ENCODE measurements around the gene MOAP1. TPM values are rescaled to one million over a fixed set of nuclear protein-coding genes. Genes with fewer than 3 reads are reported as not detected.

The MOAP1 gene
- total RNA-seq, 1 donor from 2014 or later: 16.1 TPM

DNA sequence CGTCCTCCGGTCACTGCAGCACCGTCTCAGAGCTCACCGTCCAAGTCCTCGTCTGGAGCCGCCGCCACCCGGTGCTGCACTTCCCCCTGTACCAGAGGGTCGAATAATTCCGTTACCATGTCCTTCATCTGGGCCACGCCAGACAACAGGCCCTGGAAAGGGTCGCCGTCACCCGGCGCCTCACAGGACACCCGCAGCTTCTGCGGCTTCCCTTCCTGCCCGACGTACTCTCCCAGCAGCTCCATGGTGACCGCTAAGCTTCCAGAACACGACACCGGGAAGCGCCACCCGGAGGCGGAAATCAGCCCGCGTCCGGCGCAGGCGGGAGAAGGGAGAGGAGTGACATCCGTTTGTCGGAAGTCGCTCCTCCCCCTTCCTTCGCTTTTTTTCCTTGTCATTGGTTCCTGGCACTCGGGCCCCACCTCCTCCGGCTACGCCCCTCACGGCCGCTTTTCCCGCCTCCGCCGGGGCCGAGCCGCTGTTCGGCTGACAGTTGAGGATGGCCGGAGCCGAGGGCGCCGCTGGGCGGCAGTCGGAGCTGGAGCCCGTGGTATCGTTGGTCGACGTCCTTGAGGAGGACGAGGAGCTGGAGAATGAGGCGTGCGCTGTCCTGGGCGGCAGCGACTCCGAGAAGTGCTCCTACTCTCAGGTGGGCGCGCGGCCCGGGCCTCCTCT lies 22.2 kb upstream of the MOAP1 start, which contains the start of the genes GON7 and UBR7:
TSS of gene GON7 (minus strand) at position 273 of the 675 bp plus-strand sequence. CDS start at position 245, 28 bp downstream.
TSS of gene UBR7 (plus strand) at position 464 of the 675 bp plus-strand sequence. CDS start at position 500, 36 bp downstream.
- Histone ChIP-seq H3K9me3 (ENCODE audit: insufficient read depth, low read depth, low read length) (no peaks in the 10 kb centered on the region), H3K27ac (ENCODE audit: low read depth, low read length) (peak within 1 kb of the TSS; percentile 83), H2AFZ (ENCODE audit: low read depth, low read length) (peak within 1 kb of the TSS; percentile 97), H3K79me2 (ENCODE audit: insufficient read depth, low read length) (peaks cover 53% of the 10 kb centered on the region), H3K4me3 (ENCODE audit: insufficient read depth, low read depth, low read length) (peak within 1 kb of the TSS; percentile 94), H3K4me2 (ENCODE audit: low read length) (peak within 1 kb of the TSS; percentile 86), H4K20me1 (ENCODE audit: insufficient read depth, low read length) (no peaks in the 10 kb centered on the region), H3K9ac (ENCODE audit: low read length) (peak within 1 kb of the TSS; percentile 93), H3K36me3 (ENCODE audit: insufficient read depth, low read length) (peaks cover 2% of the 10 kb centered on the region), H3K27me3 (ENCODE audit: insufficient read depth, low read length) (no peaks in the 10 kb centered on the region), H3K4me1 (ENCODE audit: insufficient read depth, low read length) (peaks cover 3% of the 10 kb centered on the region)
- Mint-ChIP-seq H3K9me3 (ENCODE audit: unreplicated experiment) (no peaks in the 10 kb centered on the region), H3K27ac (ENCODE audit: unreplicated experiment) (peak within 1 kb of the TSS; percentile 81), H3K36me3 (ENCODE audit: low read depth, unreplicated experiment) (no peaks in the 10 kb centered on the region), H3K4me1 (ENCODE audit: low read depth, unreplicated experiment) (peaks cover 5% of the 10 kb centered on the region), H3K4me3 (ENCODE audit: unreplicated experiment) (peak within 1 kb of the TSS; percentile 98), H3K27me3 (ENCODE audit: low read depth, unreplicated experiment) (no peaks in the 10 kb centered on the region)
- DNase-seq (ENCODE audit: low read depth) (peak; percentile 93), FAIRE-seq (no peak)
- TF ChIP-seq EZH2 (IDR thresholded peaks at IDR 0.05; ENCODE audit: insufficient read depth, low read length): no peak
- TF ChIP-seq, protein P1, sequence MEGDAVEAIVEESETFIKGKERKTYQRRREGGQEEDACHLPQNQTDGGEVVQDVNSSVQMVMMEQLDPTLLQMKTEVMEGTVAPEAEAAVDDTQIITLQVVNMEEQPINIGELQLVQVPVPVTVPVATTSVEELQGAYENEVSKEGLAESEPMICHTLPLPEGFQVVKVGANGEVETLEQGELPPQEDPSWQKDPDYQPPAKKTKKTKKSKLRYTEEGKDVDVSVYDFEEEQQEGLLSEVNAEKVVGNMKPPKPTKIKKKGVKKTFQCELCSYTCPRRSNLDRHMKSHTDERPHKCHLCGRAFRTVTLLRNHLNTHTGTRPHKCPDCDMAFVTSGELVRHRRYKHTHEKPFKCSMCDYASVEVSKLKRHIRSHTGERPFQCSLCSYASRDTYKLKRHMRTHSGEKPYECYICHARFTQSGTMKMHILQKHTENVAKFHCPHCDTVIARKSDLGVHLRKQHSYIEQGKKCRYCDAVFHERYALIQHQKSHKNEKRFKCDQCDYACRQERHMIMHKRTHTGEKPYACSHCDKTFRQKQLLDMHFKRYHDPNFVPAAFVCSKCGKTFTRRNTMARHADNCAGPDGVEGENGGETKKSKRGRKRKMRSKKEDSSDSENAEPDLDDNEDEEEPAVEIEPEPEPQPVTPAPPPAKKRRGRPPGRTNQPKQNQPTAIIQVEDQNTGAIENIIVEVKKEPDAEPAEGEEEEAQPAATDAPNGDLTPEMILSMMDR (IDR thresholded peaks at IDR 0.05; ENCODE audit: insufficient read depth, low read depth, low read length): no peak

DNA sequence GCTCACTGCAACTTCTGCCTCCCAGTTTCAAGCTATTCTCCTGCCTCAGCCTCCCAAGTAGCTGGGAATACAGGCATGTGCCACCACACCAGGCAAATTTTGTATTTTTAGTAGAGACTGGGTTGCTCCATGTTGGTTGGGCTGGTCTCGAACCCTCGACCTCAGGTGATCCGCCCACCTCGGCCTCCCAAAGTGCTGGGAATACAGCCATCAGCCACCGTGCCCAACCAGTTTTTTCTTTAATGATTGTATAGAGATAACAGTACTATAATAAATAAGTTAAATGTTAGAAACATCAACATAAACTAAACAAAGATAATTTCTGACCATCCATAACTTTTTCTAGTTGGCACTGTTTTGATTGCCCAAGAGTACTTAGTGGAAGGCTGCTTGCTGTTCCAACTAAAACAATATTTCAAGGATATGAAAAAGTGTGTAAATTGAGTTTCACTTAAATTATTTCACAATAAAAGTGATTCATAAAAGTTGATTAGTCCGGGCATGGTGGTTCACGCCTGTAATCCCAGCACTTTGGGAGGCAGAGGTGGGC lies 16.5 kb upstream of the MOAP1 start:
- FAIRE-seq (no peak), DNase-seq (ENCODE audit: low read depth) (no peak)
- Mint-ChIP-seq H3K36me3 (ENCODE audit: low read depth, unreplicated experiment) (no peaks in the 10 kb centered on the region), H3K4me1 (ENCODE audit: low read depth, unreplicated experiment) (peaks cover 3% of the 10 kb centered on the region), H3K4me3 (ENCODE audit: unreplicated experiment) (no peak overlapping the region), H3K9me3 (ENCODE audit: unreplicated experiment) (no peaks in the 10 kb centered on the region), H3K27ac (ENCODE audit: unreplicated experiment) (no peak overlapping the region), H3K27me3 (ENCODE audit: low read depth, unreplicated experiment) (no peaks in the 10 kb centered on the region)
- no peak overlapping the region for H3K4me2 ChIP-seq (ENCODE audit: low read length)
- H3K27ac ChIP-seq (ENCODE audit: low read depth, low read length): no peak overlapping the region
- H3K9ac ChIP-seq (ENCODE audit: low read length): no peak overlapping the region
- peaks cover 22% of the 10 kb centered on the region for H3K79me2 ChIP-seq (ENCODE audit: insufficient read depth, low read length)
- no peaks in the 10 kb centered on the region for H3K27me3 ChIP-seq (ENCODE audit: insufficient read depth, low read length)
- no peak for TF ChIP-seq EZH2 (IDR thresholded peaks at IDR 0.05; ENCODE audit: insufficient read depth, low read length)
- TF ChIP-seq, protein P1 (IDR thresholded peaks at IDR 0.05; ENCODE audit: insufficient read depth, low read depth, low read length): no peak
- H3K4me3 ChIP-seq (ENCODE audit: insufficient read depth, low read depth, low read length): no peak overlapping the region
- no peaks in the 10 kb centered on the region for H3K9me3 ChIP-seq (ENCODE audit: insufficient read depth, low read depth, low read length)
- no peaks in the 10 kb centered on the region for H3K36me3 ChIP-seq (ENCODE audit: insufficient read depth, low read length)
- H2AFZ ChIP-seq (ENCODE audit: low read depth, low read length): no peak overlapping the region
- H4K20me1 ChIP-seq (ENCODE audit: insufficient read depth, low read length): no peaks in the 10 kb centered on the region
- H3K4me1 ChIP-seq (ENCODE audit: insufficient read depth, low read length): peaks cover 2% of the 10 kb centered on the region

DNA sequence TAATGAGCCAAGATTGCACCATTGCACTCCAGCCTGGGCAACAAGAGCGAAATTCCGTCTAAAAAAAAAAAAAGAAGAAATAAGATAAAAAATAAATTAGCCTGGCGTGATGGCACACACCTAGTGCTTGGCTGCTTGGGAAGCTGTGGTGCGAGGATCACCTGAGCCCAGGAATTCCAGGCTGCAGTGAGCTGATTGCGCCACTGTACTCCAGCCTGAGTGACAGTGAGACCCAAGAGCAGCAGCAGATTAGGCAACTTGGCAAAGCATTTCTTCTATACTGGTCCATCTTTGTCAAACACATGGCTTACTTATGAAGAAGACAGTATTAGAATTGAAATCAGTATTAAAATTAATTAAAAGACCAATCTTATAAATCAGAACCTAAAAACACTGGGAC lies 15.9 kb upstream of the MOAP1 start:
- H3K27ac ChIP-seq (ENCODE audit: low read depth, low read length): no peak overlapping the region
- H2AFZ ChIP-seq (ENCODE audit: low read depth, low read length): no peak overlapping the region
- H3K36me3 ChIP-seq (ENCODE audit: insufficient read depth, low read length): no peaks in the 10 kb centered on the region
- no peak overlapping the region for H3K9ac ChIP-seq (ENCODE audit: low read length)
- Mint-ChIP-seq H3K27ac (ENCODE audit: unreplicated experiment) (no peak overlapping the region), H3K4me1 (ENCODE audit: low read depth, unreplicated experiment) (peaks cover under 1% of the 10 kb centered on the region), H3K36me3 (ENCODE audit: low read depth, unreplicated experiment) (no peaks in the 10 kb centered on the region), H3K9me3 (ENCODE audit: unreplicated experiment) (no peaks in the 10 kb centered on the region), H3K27me3 (ENCODE audit: low read depth, unreplicated experiment) (no peaks in the 10 kb centered on the region), H3K4me3 (ENCODE audit: unreplicated experiment) (no peak overlapping the region)
- no peak for TF ChIP-seq EZH2 (IDR thresholded peaks at IDR 0.05; ENCODE audit: insufficient read depth, low read length)
- TF ChIP-seq, protein P1 (IDR thresholded peaks at IDR 0.05; ENCODE audit: insufficient read depth, low read depth, low read length): no peak
- no peaks in the 10 kb centered on the region for H3K4me1 ChIP-seq (ENCODE audit: insufficient read depth, low read length)
- peaks cover 15% of the 10 kb centered on the region for H3K79me2 ChIP-seq (ENCODE audit: insufficient read depth, low read length)
- no peak overlapping the region for H3K4me2 ChIP-seq (ENCODE audit: low read length)
- DNase-seq (ENCODE audit: low read depth) (no peak), FAIRE-seq (no peak)
- no peaks in the 10 kb centered on the region for H4K20me1 ChIP-seq (ENCODE audit: insufficient read depth, low read length)
- no peaks in the 10 kb centered on the region for H3K27me3 ChIP-seq (ENCODE audit: insufficient read depth, low read length)
- H3K4me3 ChIP-seq (ENCODE audit: insufficient read depth, low read depth, low read length): no peak overlapping the region
- no peaks in the 10 kb centered on the region for H3K9me3 ChIP-seq (ENCODE audit: insufficient read depth, low read depth, low read length)

Measured in astrocyte (in vitro differentiated cells and primary cell).